ENCODE data around the gene REPS1. TPM values are rescaled to one million over a fixed set of nuclear protein-coding genes. Genes with fewer than 3 reads are reported as not detected.

The REPS1 gene
- total RNA-seq, 4 donors from 2014 or later, result 30.8 to 60.3 (median 43.2) TPM

DNA sequence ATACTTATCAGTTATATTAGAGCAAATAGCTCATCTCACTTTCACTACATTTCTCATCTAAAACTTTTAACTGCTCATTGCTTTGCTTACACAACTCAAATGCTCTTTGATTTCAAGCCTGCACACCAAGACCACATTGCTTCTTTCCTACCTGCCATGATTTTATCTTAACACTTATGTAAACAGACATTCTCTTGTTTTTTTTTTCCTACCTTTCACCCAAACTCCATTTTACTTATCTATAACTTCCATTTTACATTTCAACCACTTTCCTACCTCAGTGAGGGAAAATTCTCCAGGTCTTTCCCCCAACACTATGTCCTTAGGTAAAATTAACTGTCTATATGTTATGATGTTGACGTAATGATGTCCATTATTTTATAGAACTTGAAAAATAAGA, 24.0 kb downstream of the REPS1 start:
- Histone ChIP-seq H3K9me3 (no peaks in the 10 kb centered on the region), H3K27me3 (no peaks in the 10 kb centered on the region), H3K4me1 (peaks cover 0 to 40% (median 0%) of the 10 kb centered on the region in 3 donors), H3K27ac (no peak overlapping the region), H3K4me3 (no peak overlapping the region), H3K36me3 (no peaks in the 10 kb centered on the region)
- DNase-seq, result no peak
- TF ChIP-seq POLR2A (IDR thresholded peaks at IDR 0.05), result no peak
- TF ChIP-seq, protein P1, sequence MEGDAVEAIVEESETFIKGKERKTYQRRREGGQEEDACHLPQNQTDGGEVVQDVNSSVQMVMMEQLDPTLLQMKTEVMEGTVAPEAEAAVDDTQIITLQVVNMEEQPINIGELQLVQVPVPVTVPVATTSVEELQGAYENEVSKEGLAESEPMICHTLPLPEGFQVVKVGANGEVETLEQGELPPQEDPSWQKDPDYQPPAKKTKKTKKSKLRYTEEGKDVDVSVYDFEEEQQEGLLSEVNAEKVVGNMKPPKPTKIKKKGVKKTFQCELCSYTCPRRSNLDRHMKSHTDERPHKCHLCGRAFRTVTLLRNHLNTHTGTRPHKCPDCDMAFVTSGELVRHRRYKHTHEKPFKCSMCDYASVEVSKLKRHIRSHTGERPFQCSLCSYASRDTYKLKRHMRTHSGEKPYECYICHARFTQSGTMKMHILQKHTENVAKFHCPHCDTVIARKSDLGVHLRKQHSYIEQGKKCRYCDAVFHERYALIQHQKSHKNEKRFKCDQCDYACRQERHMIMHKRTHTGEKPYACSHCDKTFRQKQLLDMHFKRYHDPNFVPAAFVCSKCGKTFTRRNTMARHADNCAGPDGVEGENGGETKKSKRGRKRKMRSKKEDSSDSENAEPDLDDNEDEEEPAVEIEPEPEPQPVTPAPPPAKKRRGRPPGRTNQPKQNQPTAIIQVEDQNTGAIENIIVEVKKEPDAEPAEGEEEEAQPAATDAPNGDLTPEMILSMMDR (IDR thresholded peaks at IDR 0.05), result no peak
- WGBS, 2 donors, result 96 to 100% methylated on average over 1 of the region's 1 CpG
- intact Hi-C loops (cut with DNase I), result no loop called here

DNA sequence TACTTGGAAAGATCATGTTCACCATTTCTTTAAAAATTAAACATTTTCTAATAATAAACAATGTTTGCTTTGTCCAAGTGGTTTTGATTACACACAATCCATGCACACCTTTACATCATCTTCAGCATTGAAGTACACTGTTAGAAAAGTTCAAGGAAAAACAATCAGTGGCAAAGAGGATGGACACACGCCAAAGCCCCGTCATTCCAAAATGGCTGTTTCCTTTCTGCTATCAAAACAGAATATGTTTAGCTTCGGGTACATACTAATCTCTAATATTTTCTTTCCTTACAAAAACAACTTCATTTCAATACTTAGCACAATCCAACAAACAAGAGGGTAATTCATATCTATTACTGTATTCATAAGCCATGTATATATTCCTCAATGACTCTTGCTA, 24.5 kb downstream of the REPS1 start:
- no peak for DNase-seq
- Histone ChIP-seq H3K27me3 (no peaks in the 10 kb centered on the region), H3K4me3 (no peak overlapping the region), H3K27ac (no peak overlapping the region), H3K9me3 (no peaks in the 10 kb centered on the region), H3K4me1 (peaks cover 0 to 40% (median 4%) of the 10 kb centered on the region in 3 donors), H3K36me3 (no peaks in the 10 kb centered on the region)
- intact Hi-C loops (cut with DNase I), result no loop called here
- TF ChIP-seq, protein P1 (IDR thresholded peaks at IDR 0.05), result no peak
- no peak for TF ChIP-seq POLR2A (IDR thresholded peaks at IDR 0.05)
- 77 to 78% methylated on average over 3 of the region's 3 CpGs for WGBS, 2 donors

DNA sequence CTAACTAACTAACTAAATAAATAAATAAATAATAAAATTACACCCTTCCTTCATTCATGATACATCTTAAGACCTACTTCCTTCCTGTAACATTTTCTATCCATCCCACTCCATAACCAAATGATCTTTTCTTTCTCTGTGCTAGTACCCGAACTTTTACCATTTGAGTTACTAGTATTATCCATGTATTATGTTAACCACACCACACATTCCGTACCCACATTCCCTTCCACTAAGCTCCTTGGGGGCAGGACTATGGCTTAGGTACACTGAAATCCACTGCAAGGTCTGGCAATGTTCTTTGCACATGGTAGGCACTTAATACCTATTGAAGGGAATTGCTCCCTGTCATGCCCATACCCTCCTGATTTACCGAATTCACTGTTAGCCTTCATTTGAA, 24.9 kb downstream of the REPS1 start:
- no peaks in the 10 kb centered on the region for H3K36me3 ChIP-seq
- no peak for DNase-seq
- H3K4me1 ChIP-seq, result peaks cover 0 to 40% (median 6%) of the 10 kb centered on the region in 3 donors
- WGBS, 2 donors, result 95 to 100% methylated on average over 3 of the region's 3 CpGs
- intact Hi-C loops (cut with DNase I), result no loop called here
- H3K4me3 ChIP-seq, result no peak overlapping the region
- H3K27ac ChIP-seq, result no peak overlapping the region
- no peak for TF ChIP-seq POLR2A (IDR thresholded peaks at IDR 0.05)
- TF ChIP-seq, protein P1 (IDR thresholded peaks at IDR 0.05), result no peak
- no peaks in the 10 kb centered on the region for H3K27me3 ChIP-seq
- no peaks in the 10 kb centered on the region for H3K9me3 ChIP-seq

DNA sequence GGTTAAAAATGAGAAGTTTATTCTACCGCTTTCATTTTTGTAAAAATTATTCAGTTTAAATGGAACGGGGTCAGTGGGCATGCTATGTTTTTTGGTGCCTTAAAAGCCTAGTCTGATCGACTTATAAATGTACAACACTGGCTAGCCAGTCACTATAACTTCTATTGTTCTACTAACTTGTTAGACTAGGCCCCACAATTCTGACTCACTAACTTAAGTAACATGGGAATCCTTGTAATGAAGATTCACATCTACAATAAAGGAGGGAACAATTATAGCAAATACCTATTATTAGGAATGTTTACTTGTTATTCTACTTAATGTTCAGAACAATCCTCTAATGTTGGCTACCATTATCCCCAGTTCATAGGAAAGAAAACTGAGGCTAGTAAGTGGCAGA, 28.5 kb downstream of the REPS1 start:
- intact Hi-C loops (cut with DNase I), result no loop called here
- 41 to 45% methylated on average over 3 of the region's 3 CpGs for WGBS, 2 donors
- Histone ChIP-seq H3K27ac (peak overlapping the region; percentile 4 to 31 (median 11)), H3K4me3 (no peak overlapping the region), H3K9me3 (no peaks in the 10 kb centered on the region), H3K36me3 (no peaks in the 10 kb centered on the region), H3K4me1 (peaks cover 0 to 45% (median 13%) of the 10 kb centered on the region in 3 donors), H3K27me3 (no peaks in the 10 kb centered on the region)
- TF ChIP-seq, protein P1 (IDR thresholded peaks at IDR 0.05), result no peak
- TF ChIP-seq POLR2A (IDR thresholded peaks at IDR 0.05), result no peak
- no peak for DNase-seq

DNA sequence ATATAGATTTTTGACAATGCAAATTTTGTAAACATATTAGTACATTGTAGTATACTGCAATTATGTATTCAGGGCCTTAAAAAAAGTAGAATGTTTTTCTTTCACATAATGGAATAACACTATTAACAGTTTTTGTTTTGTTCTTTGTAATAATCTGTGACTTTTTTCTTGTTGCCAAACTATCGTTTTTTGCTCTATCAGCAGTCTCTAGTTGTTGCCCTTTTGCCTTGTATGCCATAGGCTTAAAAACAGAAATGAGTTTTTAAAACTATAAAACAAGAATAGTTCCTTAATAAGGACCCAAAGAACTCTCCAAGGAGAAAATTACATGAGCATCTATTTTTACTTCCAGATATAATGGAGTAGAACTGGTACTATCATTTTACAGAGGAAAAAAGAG, 29.5 kb downstream of the REPS1 start:
- H3K27ac ChIP-seq, result peak overlapping the region in 3 of 4 donors; percentile 18 to 42 (median 31)
- intact Hi-C loops (cut with DNase I), result no loop called here

More for the DNA sequence above, 29.5 kb downstream of the REPS1 start:
- TF ChIP-seq, protein P1 (IDR thresholded peaks at IDR 0.05), result no peak
- TF ChIP-seq POLR2A (IDR thresholded peaks at IDR 0.05), result no peak
- Histone ChIP-seq H3K4me3 (no peak overlapping the region), H3K9me3 (no peaks in the 10 kb centered on the region), H3K36me3 (no peaks in the 10 kb centered on the region), H3K4me1 (peaks cover 0 to 39% (median 13%) of the 10 kb centered on the region in 3 donors), H3K27me3 (no peaks in the 10 kb centered on the region)
- no peak for DNase-seq
- WGBS, 2 donors, result 29 to 42% methylated on average over 1 of the region's 1 CpG
